GM19468 (cell line): ENCODE data around the gene GSK3B.

Experiments used
- ATAC-seq: cut with Tn5 transposase; IDR thresholded peaks from one replicate; pipeline ENCODE4 v1.9.1; 2021; ENCODE audit warnings: mild to moderate bottlenecking, moderate library complexity, moderate number of reproducible peaks; ENCODE audit not compliant: unreplicated experiment; ENCODE audit errors: extremely low read depth

Gene GSK3B

DNA sequence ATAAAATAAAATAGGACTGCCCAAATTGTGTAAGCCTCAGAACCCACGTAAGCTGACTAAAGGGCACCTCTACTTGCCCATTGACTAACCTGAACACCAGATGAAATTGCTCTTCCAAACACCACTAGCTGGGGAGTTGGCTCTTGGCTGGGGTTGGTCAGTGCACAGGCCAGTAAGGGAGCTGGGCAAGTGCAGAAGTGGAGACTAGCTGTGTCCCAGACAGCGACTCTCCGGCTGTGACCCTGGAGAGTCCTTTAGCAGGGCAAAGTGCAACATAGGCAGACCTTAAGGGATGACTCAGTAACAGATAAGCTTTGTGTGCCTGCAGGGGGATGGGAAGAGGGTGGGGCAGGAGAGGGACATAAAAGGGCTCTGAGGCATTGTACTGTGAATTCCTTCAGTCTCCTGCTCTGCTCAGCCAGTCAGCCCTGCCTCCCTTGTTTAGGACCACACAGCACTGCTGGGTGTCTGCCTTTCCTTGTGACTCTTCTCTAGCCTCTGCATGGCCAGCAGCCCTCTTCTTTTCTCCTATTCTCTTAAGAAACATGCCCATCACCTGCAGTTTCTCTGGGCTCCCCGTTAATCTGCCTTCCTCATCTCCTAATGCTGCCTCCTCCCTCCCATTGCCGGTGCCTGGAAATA is 299.2 kb downstream of the GSK3B start:
- ATAC-seq = no peak

DNA sequence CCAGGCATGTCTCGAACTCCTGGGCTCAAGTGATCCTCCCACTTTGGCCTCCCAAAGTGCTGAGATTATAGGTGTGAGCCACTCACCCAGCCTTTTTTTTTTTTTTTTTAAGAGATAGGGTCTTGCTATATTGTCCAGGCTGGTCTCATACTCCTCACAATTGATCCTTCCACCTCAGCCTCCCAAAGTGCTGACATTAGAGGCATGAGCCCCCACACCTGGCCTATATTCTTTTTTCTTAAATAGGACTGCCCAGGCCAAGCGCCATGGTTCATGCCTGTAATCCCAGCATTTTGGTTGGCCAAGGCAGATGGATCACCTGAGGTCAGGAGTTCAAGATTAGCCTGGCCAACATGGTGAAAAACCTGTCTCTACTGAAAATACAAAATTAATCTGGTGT is 299.8 kb downstream of the GSK3B start:
- no peak for ATAC-seq

DNA sequence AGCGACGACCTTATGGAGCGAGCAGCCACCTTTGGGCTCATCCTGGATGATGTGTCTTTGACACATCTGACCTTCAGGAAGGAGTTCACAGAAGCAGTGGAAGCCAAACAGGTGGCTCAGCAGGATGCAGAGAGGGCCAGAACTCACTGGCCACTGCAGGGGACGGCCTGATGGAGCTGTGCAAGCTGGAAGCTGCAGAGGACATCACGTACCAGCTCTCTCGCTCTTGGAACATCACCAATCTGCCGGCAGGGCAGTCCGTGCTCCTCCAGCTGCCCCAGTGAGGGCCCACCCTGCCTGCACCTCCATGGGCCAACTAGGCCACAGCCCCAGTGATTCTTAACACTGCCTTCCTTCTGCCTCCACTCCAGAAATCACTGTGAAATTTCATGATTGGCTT is 302.0 kb downstream of the GSK3B start:
- ATAC-seq = no peak

DNA sequence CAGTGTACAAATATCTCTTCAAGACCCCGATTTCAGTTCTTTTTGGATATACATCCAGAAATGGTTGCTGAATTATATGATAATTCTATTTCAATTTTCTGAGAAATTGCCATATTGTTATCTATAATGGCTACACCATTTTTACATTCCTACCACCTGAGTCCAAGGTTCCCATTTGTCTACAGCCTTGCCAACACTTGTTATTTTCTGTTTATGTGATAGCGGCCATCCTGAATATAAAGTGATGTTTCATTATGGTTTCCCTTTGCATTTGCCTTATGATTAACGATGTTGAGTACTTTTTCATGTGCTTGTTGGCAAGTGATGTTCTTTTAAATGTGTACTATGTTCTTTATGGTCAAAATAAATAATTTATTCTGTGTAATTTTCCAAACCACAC is 303.9 kb downstream of the GSK3B start:
- ATAC-seq = no peak

DNA sequence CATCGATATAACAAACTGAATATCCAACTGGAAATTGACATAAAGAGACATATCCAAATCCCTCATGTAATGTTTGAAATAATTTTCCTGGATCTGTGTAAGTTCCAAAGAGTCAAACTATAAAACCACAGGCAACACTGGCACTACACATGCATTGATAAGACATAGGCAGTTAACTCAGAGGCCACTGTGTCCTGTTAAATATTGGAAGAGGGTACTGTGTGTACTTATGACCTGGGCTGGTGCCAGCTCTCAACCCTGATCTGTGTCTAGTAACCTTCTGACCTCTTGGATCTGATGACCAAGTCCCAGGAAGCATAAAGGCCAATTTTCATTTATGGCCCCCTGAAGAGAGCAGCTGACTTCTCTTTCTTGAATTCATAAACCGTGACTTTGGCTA is 307.8 kb downstream of the GSK3B start:
- no peak for ATAC-seq

DNA sequence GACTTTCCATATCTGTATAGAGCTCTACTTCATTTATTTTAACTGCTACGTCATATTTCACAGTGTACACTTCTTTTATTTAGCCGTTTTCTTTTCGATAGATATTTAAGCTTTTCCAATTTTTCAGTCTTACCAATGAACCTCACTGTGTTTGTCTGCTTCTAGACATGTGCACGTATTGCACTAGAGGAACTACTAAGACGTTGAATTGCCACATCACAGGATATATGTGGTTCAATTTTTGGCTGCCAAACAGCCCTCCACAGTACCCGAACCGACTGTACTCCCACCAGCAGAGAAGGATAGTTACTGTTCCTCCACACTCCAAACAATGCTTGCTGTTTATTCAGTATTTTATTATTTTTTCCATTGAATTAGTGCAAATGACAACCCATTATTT is 310.4 kb downstream of the GSK3B start:
- ATAC-seq = no peak

DNA sequence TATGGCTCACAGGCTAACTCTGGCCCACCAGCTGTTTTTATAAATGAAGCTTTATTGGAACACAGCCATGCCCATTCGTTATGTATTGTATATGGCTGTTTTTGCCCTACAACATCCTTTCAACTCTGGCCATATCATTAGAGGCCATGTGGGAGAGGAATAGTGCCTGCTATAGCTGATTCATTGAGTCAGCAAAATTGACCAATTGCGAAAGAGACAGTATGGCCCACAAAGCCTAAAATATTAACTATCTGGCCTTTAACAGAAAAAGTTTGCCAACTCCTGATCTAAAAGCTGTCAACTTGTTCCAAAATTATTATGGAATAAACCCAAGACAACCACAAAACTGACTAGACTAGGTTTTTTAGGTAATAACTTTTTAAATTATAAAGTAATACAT is 311.0 kb downstream of the GSK3B start:
- no peak for ATAC-seq

DNA sequence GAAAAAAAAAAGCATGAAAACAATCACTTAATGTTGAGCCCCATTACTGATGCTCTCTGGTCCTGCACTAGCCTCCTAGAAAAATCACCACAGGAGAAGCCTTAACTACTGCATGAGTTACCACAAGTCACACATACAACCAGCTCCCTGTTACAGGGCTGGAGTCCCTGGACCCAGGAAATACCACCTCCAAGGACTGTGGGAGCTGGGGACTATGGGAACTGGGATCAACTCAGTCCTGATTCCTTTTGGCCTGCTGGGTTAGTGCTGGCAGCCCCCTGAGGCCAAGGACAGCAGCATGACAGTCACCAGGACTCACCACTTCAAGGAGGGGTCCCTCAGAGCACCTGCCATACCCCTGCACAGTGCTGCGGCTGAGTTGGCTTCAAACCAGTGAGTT is 311.8 kb downstream of the GSK3B start:
- ATAC-seq = no peak

DNA sequence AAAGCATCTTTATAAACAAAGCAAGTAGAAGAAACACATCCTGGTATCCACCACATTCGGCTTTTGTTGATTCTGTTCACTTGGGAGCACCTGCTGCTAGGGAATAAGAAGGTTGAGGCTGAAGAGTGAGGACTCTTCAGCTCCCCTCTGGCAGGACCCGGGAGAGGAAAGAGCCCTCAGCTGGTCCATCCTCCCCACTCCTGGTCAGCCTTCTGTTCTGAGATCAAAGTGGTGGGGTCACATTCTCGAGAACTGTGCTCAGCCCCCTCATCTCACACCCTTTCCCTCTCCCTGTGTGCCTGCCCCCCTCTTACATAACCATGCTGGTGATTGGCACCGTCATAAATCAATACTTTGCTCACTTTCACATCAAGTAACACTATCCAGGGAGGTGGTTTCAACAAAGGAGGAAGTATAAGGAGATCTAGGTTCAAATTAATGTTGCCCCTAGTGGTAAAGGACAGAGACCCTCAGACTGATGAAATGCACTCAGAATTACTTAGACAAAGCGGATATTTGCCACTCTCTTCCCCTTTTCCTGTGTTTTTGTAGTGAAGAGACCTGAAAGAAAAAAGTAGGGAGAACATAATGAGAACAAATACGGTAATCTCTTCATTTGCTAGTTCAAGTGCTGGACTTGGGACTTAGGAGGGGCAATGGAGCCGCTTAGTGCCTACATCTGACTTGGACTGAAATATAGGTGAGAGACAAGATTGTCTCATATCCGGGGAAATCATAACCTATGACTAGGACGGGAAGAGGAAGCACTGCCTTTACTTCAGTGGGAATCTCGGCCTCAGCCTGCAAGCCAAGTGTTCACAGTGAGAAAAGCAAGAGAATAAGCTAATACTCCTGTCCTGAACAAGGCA is 312.7 kb downstream of the GSK3B start, which contains the start of gene NR1I2:
Gene NR1I2, plus strand, starts transcription at position 772 of the 869 bp plus-strand sequence.
- no peak for ATAC-seq

DNA sequence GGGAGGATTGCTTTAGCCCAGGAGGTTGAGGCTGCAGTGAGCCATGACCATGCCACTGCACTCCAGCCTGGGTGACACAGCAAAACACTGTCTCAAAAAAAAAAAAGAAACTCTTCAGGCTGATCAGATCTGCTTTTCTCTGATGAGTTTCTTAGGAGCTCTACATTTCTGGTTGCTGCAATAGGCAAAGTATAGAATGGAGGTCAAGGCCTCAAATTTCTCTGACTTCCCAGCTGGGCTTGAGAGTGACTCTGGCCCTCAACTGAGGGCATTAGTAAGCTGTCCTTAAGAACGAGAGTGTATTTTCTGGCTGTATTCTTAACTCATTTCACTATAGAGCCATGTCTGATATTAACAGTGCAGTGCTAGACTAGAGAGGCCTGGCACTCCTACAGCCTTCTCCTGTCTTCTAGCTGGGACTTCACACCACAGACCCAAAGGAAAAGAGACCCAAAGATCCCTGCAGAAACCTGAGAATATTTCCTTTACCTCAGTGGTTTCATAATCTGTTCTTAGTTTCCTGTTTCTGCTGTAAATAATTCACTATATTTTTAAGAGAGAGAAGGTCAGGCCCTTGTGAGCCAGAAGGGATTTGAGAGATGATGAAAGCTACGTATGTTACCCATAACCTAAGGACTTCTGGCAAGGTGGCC is 314.4 kb downstream of the GSK3B start:
- peak; percentile 52 for ATAC-seq

DNA sequence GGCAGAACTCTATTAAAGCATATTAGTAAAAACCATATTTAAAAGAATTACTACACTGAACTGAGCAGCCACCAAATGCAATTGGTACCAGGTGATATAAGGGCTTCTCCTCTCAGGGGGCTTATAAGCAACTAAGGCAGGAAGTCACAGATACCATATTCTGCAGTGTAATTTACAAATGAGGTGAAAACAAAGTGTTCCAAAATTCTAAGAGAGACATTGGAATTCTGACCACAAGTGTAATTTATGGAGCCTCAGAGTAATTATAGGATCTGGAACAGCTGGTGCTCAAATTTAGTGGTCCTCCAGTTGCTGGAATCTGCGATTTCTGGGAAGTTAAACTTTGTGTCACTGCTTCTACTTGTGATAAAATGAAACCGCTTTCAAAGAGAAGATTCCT is 315.4 kb downstream of the GSK3B start:
- no peak for ATAC-seq

DNA sequence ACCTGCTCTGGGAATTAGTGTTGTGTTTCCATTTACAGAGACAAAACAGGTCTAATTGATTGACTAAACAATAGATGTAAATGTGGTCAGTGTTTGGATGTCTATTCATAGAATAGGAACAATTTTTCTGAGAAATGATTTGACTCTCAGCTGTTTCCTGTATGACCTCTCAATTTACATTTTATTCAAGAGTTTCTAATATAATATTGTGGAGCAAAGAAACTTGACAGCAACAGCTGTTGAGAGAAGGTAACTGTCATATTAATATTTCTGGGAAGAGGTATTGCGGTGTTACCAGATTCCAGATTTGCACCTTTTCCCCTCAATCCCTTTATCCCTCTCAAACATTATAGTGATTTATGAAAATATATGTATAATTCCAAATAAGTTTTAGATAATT is 316.1 kb downstream of the GSK3B start:
- no peak for ATAC-seq

DNA sequence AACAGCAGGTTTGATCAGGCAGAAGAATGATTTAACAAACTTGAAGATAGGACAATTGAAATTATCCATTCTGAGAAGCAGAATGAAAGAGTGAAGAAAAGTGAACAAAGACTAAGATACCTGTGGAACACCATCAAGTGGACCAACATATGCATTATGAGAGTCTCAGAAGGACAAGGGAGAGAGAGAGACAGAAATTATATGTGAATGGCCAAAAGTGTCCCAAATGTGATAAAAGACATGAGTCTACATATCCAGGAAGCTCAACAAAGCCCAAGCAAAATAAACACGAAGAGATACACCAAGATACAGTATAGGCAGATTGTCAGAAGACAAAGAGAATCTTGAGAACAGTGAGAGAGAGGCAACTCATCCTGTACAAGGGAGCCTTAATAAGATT is 317.9 kb downstream of the GSK3B start:
- ATAC-seq = no peak

DNA sequence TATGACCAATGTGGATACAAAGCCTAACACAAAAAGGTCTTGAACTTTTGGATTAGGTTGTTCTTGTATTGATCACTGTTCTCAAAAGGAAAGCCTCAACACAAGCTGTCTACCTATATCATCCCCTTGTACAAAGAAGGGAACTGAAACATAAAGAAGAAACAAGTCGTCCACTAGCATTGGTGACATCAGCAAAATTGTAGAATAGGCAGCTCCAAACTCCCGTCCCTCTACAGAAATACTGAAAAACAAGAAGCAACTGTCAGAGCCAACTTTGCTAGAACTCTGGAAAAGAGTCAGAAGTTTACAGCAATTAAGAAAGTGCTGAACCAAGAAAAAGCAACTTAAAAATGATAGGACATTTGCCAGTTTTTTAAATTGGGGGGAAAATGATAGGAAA is 319.8 kb downstream of the GSK3B start:
- no peak for ATAC-seq
